ENCODE data around the gene SPCS3. TPM values are rescaled to one million over a fixed set of nuclear protein-coding genes. Genes with fewer than 3 reads are reported as not detected.

SPCS3 gene
- total and polyA plus RNA-seq, 2 of the 13 experiments (the other 11 are each of a cell fraction or from before 2014, with no cell fraction given) = 26.3 to 57.0 TPM

DNA sequence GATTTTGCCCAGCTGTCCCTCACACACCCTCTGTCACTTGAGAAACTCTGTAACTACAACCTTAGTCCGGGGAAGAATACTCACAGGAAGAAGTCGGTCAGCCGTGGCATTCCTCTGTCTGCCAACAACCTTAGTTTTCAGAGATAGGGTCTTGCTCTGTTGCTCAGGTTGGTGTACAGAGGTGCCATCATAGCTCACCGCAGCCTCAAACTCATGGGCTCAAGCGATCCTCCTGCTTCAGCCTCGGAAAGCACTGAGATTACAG lies 12.2 kb upstream of the SPCS3 start:
- Histone ChIP-seq H3K27ac (ENCODE audit: extremely low read length, insufficient read depth, low read length) (no peak overlapping the region), H3K79me2 (ENCODE audit: insufficient read depth, low read length) (no peaks in the 10 kb centered on the region), H3K4me1 (ENCODE audit: insufficient read depth, low read length) (no peaks in the 10 kb centered on the region), H3K9me3 (ENCODE audit: low read length) (no peaks in the 10 kb centered on the region), H3K4me2 (ENCODE audit: low read depth, low read length) (no peak overlapping the region), H3K4me3 (replicated peaks in 1 of 3; ENCODE audit: insufficient read depth in 1 of 3, low read depth in 2 of 3, low read length in 3 of 3) (no peak overlapping the region), H3K36me3 (replicated peaks in 1 of 2; ENCODE audit: control insufficient read depth in 1 of 2, insufficient read depth in 2 of 2, low read length in 2 of 2) (no peaks in the 10 kb centered on the region), H4K20me1 (ENCODE audit: insufficient read depth, low read length) (no peaks in the 10 kb centered on the region), H3K27me3 (ENCODE audit: control insufficient read depth in 1 of 2, insufficient read depth in 2 of 2, low read length in 2 of 2) (peaks cover 0 to 4% of the 10 kb centered on the region in 2 experiments; a peak in 3 of 5 replicates), H2AFZ (ENCODE audit: low read length) (no peak overlapping the region), H3K9ac (ENCODE audit: insufficient read depth, low read depth, low read length) (no peak overlapping the region)
- DNase-seq (ENCODE audit: low spot score) (no peak), FAIRE-seq (no peak), ATAC-seq (no peak)
- CTCF ChIA-PET (ENCODE audit: low intra/inter-chr PET ratio, low total read pairs) = no interaction called here
- no TSS peak for BruUV-seq (replicated peaks)
- TF ChIP-seq ZNF549 (CRISPR knock-in tag; IDR thresholded peaks at IDR 0.05) (no peak), ATRX (CRISPR knock-in tag; IDR thresholded peaks at IDR 0.05; ENCODE audit: borderline replicate concordance) (no peak), ZNF430 (CRISPR knock-in tag; IDR thresholded peaks at IDR 0.05) (no peak), NR2F1 (CRISPR knock-in tag; IDR thresholded peaks at IDR 0.05) (no peak), ZNF777 (CRISPR knock-in tag; IDR thresholded peaks at IDR 0.05) (no peak), ZNF432 (CRISPR knock-in tag; IDR thresholded peaks at IDR 0.05; ENCODE audit: borderline replicate concordance) (no peak)
- TF ChIP-seq, protein P1, sequence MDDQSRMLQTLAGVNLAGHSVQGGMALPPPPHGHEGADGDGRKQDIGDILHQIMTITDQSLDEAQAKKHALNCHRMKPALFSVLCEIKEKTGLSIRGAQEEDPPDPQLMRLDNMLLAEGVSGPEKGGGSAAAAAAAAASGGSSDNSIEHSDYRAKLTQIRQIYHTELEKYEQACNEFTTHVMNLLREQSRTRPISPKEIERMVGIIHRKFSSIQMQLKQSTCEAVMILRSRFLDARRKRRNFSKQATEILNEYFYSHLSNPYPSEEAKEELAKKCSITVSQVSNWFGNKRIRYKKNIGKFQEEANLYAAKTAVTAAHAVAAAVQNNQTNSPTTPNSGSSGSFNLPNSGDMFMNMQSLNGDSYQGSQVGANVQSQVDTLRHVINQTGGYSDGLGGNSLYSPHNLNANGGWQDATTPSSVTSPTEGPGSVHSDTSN (CRISPR knock-in tag; IDR thresholded peaks at IDR 0.05; ENCODE audit: borderline replicate concordance) = no peak
- TF ChIP-seq, protein P2, sequence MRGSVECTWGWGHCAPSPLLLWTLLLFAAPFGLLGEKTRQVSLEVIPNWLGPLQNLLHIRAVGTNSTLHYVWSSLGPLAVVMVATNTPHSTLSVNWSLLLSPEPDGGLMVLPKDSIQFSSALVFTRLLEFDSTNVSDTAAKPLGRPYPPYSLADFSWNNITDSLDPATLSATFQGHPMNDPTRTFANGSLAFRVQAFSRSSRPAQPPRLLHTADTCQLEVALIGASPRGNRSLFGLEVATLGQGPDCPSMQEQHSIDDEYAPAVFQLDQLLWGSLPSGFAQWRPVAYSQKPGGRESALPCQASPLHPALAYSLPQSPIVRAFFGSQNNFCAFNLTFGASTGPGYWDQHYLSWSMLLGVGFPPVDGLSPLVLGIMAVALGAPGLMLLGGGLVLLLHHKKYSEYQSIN (CRISPR knock-in tag; IDR thresholded peaks at IDR 0.05; ENCODE audit: borderline replicate concordance) = no peak
- TF ChIP-seq, protein P3, sequence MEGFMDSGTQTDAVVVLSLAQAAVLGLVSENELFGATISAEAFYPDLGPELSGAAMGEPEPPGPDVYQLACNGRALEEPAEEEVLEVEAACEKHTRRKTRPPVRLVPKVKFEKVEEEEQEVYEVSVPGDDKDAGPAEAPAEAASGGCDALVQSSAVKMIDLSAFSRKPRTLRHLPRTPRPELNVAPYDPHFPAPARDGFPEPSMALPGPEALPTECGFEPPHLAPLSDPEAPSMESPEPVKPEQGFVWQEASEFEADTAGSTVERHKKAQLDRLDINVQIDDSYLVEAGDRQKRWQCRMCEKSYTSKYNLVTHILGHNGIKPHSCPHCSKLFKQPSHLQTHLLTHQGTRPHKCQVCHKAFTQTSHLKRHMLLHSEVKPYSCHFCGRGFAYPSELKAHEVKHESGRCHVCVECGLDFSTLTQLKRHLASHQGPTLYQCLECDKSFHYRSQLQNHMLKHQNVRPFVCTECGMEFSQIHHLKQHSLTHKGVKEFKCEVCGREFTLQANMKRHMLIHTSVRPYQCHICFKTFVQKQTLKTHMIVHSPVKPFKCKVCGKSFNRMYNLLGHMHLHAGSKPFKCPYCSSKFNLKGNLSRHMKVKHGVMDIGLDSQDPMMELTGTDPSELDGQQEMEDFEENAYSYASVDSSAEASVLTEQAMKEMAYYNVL (CRISPR knock-in tag; IDR thresholded peaks at IDR 0.05; ENCODE audit: borderline replicate concordance) = no peak
- TF ChIP-seq, protein P4, sequence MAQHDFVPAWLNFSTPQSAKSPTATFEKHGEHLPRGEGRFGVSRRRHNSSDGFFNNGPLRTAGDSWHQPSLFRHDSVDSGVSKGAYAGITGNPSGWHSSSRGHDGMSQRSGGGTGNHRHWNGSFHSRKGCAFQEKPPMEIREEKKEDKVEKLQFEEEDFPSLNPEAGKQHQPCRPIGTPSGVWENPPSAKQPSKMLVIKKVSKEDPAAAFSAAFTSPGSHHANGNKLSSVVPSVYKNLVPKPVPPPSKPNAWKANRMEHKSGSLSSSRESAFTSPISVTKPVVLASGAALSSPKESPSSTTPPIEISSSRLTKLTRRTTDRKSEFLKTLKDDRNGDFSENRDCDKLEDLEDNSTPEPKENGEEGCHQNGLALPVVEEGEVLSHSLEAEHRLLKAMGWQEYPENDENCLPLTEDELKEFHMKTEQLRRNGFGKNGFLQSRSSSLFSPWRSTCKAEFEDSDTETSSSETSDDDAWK (CRISPR knock-in tag; IDR thresholded peaks at IDR 0.05) = no peak
- 36% methylated on average over 6 of the region's 6 CpGs for WGBS (ENCODE audit: low lambda C conversion rate)
- intact Hi-C loops (cut with micrococcal nuclease; ENCODE audit: unreplicated experiment) = no loop called here
- POLR2A ChIA-PET = no interaction called here
- in situ Hi-C loops (cut with HindIII; ENCODE audit: extremely low pct_ligation_motif_present, low pct_unique_long_range_greater_than_20kb) = no loop called here

All from HepG2 (cell line).